Activated CD4-positive, alpha-beta T cell treated with anti-CD3 and anti-CD28 coated beads for 36 hours (primary cell): ENCODE results near the gene PCDH18. TPM values are rescaled to one million over a fixed set of nuclear protein-coding genes. Genes with fewer than 3 reads are reported as not detected.

Source experiments
- ATAC-seq: fragments of 200-7000 bp; cut with Tn5 transposase; one replicate; pipeline ENCODE4 v1.10.0; 2021; ENCODE audit warnings: mild to moderate bottlenecking, moderate library complexity
- CTCF ChIA-PET: fragments of 350-600 bp; sonication (Branson Sonifier 250); formaldehyde crosslinking; loops from one replicate; lab custom pipeline; 2021; ENCODE audit warnings: antibody characterized with exemption; lab: Charles Lee
- POLR2A ChIA-PET: fragments of 350-600 bp; sonication (Branson Sonifier 250); formaldehyde crosslinking; loops from one replicate; lab custom pipeline; 2021; ENCODE audit warnings: antibody characterized with exemption, inconsistent platforms; lab: Charles Lee
- DNase-seq: peaks from one replicate; pipeline ENCODE4 v3.0.0-alpha.2; 2020
- H3K27ac Mint-ChIP-seq: one replicate; pipeline ENCODE4 v1.8.0; 2021; ENCODE audit warnings: mixed read lengths
- H3K27me3 Mint-ChIP-seq: one replicate; pipeline ENCODE4 v1.8.0; 2021; ENCODE audit warnings: mixed read lengths
- H3K36me3 Mint-ChIP-seq: one replicate; pipeline ENCODE4 v1.8.0; 2021; ENCODE audit warnings: low read depth, mixed read lengths
- H3K4me1 Mint-ChIP-seq: one replicate; pipeline ENCODE4 v1.8.0; 2021; ENCODE audit warnings: mixed read lengths
- H3K4me3 Mint-ChIP-seq: one replicate; pipeline ENCODE4 v1.8.0; 2021; ENCODE audit warnings: mild to moderate bottlenecking, moderate library complexity, mixed read lengths
- H3K9me3 Mint-ChIP-seq: one replicate; pipeline ENCODE4 v1.8.0; 2021; ENCODE audit warnings: low read depth, mixed read lengths
- intact Hi-C, 2 experiments: fragments of 100-400 bp; cut with DNase I in 1 of 2; cut with micrococcal nuclease in 1 of 2; formaldehyde crosslinking; loops; one replicate each; pipeline versions ENCODE4 v1.14.2 to v1.15.1; 2022 to 2024; cut with DNase I, micrococcal nuclease
- total RNA-seq, 2 experiments: library from RNA; stranded (reverse); gene quantifications; one replicate each; pipeline ENCODE4 v1.2.3, GENCODE V29; 2021

PCDH18 gene
- total RNA-seq = not detected

- POLR2A ChIA-PET = no interaction called here
- Mint-ChIP-seq H3K4me1 (no peaks in the 10 kb centered on the region), H3K27me3 (peaks cover 3% of the 10 kb centered on the region), H3K4me3 (no peak within 1 kb of the TSS), H3K9me3 (no peaks in the 10 kb centered on the region), H3K27ac (no peak within 1 kb of the TSS), H3K36me3 (no peaks in the 10 kb centered on the region)
- intact Hi-C loops = no loop called here
- CTCF ChIA-PET = no interaction called here
- DNase-seq (peak; percentile 31), ATAC-seq (peak; percentile 64)
Observed at GRCh38 chr4:137531986-137532868, at the start of gene PCDH18. Gene PCDH18, minus strand, starts transcription at chr4:137532494. Its CDS starts 406 bp downstream, at chr4:137532088.

GRCh38 chr4:137576446-137576845, 44.2 kb upstream of the PCDH18 start:
- H3K9me3 Mint-ChIP-seq = no peaks in the 10 kb centered on the region
- H3K4me3 Mint-ChIP-seq = no peak overlapping the region
- ATAC-seq (no peak), DNase-seq (no peak)
- H3K4me1 Mint-ChIP-seq = no peaks in the 10 kb centered on the region
- no peaks in the 10 kb centered on the region for H3K36me3 Mint-ChIP-seq
- no peak overlapping the region for H3K27ac Mint-ChIP-seq
- ChIA-PET POLR2A (no interaction called here), CTCF (interaction anchor here (0.7 kb wide), 1 partner anchor 249 kb away, joined by 3 read pairs; no protein-coding TSS in a partner anchor)
- H3K27me3 Mint-ChIP-seq = no peaks in the 10 kb centered on the region
- intact Hi-C loops = no loop called here

GRCh38 chr4:137572647-137573046, 40.4 kb upstream of the PCDH18 start:
- no peak for DNase-seq
- H3K27me3 Mint-ChIP-seq = no peaks in the 10 kb centered on the region
- H3K9me3 Mint-ChIP-seq = peaks cover 3% of the 10 kb centered on the region
- no peaks in the 10 kb centered on the region for H3K36me3 Mint-ChIP-seq
- H3K27ac Mint-ChIP-seq = no peak overlapping the region
- no peak overlapping the region for H3K4me3 Mint-ChIP-seq
- H3K4me1 Mint-ChIP-seq = no peaks in the 10 kb centered on the region
- CTCF ChIA-PET = no interaction called here
- intact Hi-C loops = no loop called here
- POLR2A ChIA-PET = no interaction called here
- no peak for ATAC-seq

- DNase-seq = no peak
- Mint-ChIP-seq H3K4me1 (no peaks in the 10 kb centered on the region), H3K36me3 (no peaks in the 10 kb centered on the region), H3K9me3 (peaks cover 3% of the 10 kb centered on the region), H3K4me3 (no peak overlapping the region), H3K27ac (no peak overlapping the region), H3K27me3 (no peaks in the 10 kb centered on the region)
- no peak for ATAC-seq
- ChIA-PET CTCF (interaction anchor here (0.6 kb wide), 1 partner anchor 39 kb away, joined by 4 read pairs; no protein-coding TSS in a partner anchor), POLR2A (no interaction called here)
- intact Hi-C loops = no loop called here
Observed at GRCh38 chr4:137572163-137572562, 39.9 kb upstream of the PCDH18 start.

GRCh38 chr4:137559801-137560200, 27.5 kb upstream of the PCDH18 start:
- H3K27ac Mint-ChIP-seq = no peak overlapping the region

GRCh38 chr4:137558951-137559350, 26.7 kb upstream of the PCDH18 start:
- Mint-ChIP-seq H3K27me3 (no peaks in the 10 kb centered on the region), H3K9me3 (peaks cover 10% of the 10 kb centered on the region), H3K36me3 (no peaks in the 10 kb centered on the region), H3K4me3 (no peak overlapping the region), H3K27ac (no peak overlapping the region), H3K4me1 (no peaks in the 10 kb centered on the region)
- CTCF ChIA-PET = no interaction called here
- intact Hi-C loops = no loop called here
- no peak for DNase-seq
- POLR2A ChIA-PET = no interaction called here
- ATAC-seq = no peak

More at GRCh38 chr4:137559801-137560200, 27.5 kb upstream of the PCDH18 start:
- H3K27me3 Mint-ChIP-seq = no peaks in the 10 kb centered on the region
- no peaks in the 10 kb centered on the region for H3K36me3 Mint-ChIP-seq
- peaks cover 10% of the 10 kb centered on the region for H3K9me3 Mint-ChIP-seq
- no peak overlapping the region for H3K4me3 Mint-ChIP-seq
- intact Hi-C loops = no loop called here
- no peak for ATAC-seq
- ChIA-PET POLR2A (no interaction called here), CTCF (no interaction called here)
- no peak for DNase-seq
- H3K4me1 Mint-ChIP-seq = no peaks in the 10 kb centered on the region

GRCh38 chr4:137545461-137545861, 13.2 kb upstream of the PCDH18 start:
- ChIA-PET POLR2A (no interaction called here), CTCF (no interaction called here)
- Mint-ChIP-seq H3K27me3 (no peaks in the 10 kb centered on the region), H3K4me1 (no peaks in the 10 kb centered on the region), H3K27ac (no peak overlapping the region), H3K36me3 (no peaks in the 10 kb centered on the region), H3K9me3 (no peaks in the 10 kb centered on the region), H3K4me3 (no peak overlapping the region)
- ATAC-seq = no peak
- DNase-seq = no peak
- intact Hi-C loops = no loop called here

GRCh38 chr4:137543648-137544047, 11.4 kb upstream of the PCDH18 start:
- intact Hi-C loops = no loop called here
- Mint-ChIP-seq H3K27me3 (no peaks in the 10 kb centered on the region), H3K9me3 (no peaks in the 10 kb centered on the region), H3K27ac (no peak overlapping the region), H3K4me3 (no peak overlapping the region), H3K36me3 (no peaks in the 10 kb centered on the region), H3K4me1 (no peaks in the 10 kb centered on the region)
- POLR2A ChIA-PET = no interaction called here
- CTCF ChIA-PET = interaction anchor here (0.6 kb wide), 1 partner anchor 78 kb away, joined by 3 read pairs; no protein-coding TSS in a partner anchor
- DNase-seq (no peak), ATAC-seq (no peak)

- intact Hi-C loops = no loop called here
- ATAC-seq (no peak), DNase-seq (no peak)
- Mint-ChIP-seq H3K9me3 (no peaks in the 10 kb centered on the region), H3K27me3 (no peaks in the 10 kb centered on the region), H3K27ac (no peak overlapping the region), H3K4me3 (no peak overlapping the region), H3K36me3 (no peaks in the 10 kb centered on the region), H3K4me1 (no peaks in the 10 kb centered on the region)
- ChIA-PET CTCF (interaction anchor here (0.6 kb wide), 1 partner anchor 78 kb away, joined by 3 read pairs; no protein-coding TSS in a partner anchor), POLR2A (no interaction called here)
Observed at GRCh38 chr4:137543198-137543597, 10.9 kb upstream of the PCDH18 start.

- no peak overlapping the region for H3K27ac Mint-ChIP-seq
- no peaks in the 10 kb centered on the region for H3K9me3 Mint-ChIP-seq
- no peak for ATAC-seq
- intact Hi-C loops = no loop called here
- no peak for DNase-seq
- H3K4me1 Mint-ChIP-seq = no peaks in the 10 kb centered on the region
- no peaks in the 10 kb centered on the region for H3K36me3 Mint-ChIP-seq
- ChIA-PET CTCF (no interaction called here), POLR2A (no interaction called here)
- H3K4me3 Mint-ChIP-seq = no peak overlapping the region
- H3K27me3 Mint-ChIP-seq = no peaks in the 10 kb centered on the region
Observed at GRCh38 chr4:137541876-137542646, 9.8 kb upstream of the PCDH18 start.

- ChIA-PET CTCF (no interaction called here), POLR2A (no interaction called here)
- intact Hi-C loops = no loop called here
- Mint-ChIP-seq H3K9me3 (no peaks in the 10 kb centered on the region), H3K4me3 (no peak overlapping the region), H3K36me3 (no peaks in the 10 kb centered on the region), H3K27ac (no peak overlapping the region), H3K4me1 (no peaks in the 10 kb centered on the region), H3K27me3 (no peaks in the 10 kb centered on the region)
- ATAC-seq (no peak), DNase-seq (no peak)
Observed at GRCh38 chr4:137541181-137541580, 8.9 kb upstream of the PCDH18 start.
